GM18867 (cell line): Measurements from ENCODE around the gene AVEN.
A peak's percentile ranks its signal among the peaks of the same experiment; 100 is the strongest.

Source experiments
- ATAC-seq: cut with Tn5 transposase; IDR thresholded peaks from one replicate; pipeline ENCODE4 v1.9.1; 2021; ENCODE audit warnings: mild to moderate bottlenecking, moderate library complexity; ENCODE audit not compliant: unreplicated experiment

The AVEN gene

DNA sequence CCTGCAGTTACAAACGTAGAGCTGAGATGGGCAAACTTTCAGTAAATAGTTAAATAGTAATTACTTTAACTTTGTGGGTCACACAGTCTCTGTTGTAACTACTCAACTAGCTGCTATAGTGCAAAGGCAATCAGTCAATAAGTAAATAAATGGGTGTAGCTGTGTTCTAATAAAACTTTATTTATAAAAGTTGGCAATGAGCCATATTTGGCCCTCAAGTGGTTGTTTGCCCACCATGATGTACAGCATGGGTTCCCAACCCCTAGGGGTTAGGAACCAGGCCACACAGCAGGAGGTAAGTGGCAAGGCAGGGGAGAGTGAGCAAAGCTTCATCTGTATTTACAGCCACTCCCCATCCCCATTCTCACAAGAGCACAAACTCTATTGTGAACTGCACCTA lies 115.6 kb downstream of the AVEN start:
- no peak for ATAC-seq

DNA sequence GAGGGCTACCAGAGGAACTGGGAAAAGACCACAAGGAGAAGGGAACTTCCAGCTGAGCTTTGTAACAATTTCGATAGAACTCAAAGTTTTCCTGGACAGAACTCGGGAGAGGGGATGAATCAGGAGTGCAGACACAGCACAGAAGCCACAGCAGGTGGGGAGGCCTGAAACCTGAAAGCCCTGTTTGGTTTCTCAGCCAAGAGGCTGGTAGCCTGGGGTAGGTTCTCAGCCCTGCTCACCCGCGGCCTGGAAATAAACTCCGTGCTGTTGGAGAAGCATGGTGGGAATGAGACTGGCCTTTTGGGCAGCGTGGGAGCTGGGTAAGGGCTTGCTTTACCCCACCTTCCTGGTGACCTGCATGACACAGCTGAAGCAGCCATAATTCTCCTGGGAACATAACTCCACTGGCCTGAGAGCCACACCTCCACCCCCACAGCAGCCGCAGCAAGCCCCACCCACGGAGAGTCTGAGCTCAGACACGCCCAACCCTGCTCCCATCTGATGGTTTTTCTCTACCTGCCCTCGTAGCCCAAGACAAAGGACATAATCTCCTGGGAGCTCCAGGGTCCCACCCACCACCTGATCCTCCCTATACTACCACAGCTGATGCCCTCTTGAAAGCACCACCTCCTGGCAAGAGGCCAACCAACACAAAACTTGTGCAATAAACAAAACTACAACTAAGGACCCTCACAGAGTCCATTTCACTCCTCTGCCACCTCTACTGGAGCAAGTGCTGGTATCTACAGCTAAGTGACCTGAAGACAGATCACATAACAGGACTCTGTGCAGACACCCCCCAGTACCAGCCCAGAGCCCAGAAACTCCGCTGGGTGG lies 123.2 kb downstream of the AVEN start:
- ATAC-seq: peak; percentile 82

DNA sequence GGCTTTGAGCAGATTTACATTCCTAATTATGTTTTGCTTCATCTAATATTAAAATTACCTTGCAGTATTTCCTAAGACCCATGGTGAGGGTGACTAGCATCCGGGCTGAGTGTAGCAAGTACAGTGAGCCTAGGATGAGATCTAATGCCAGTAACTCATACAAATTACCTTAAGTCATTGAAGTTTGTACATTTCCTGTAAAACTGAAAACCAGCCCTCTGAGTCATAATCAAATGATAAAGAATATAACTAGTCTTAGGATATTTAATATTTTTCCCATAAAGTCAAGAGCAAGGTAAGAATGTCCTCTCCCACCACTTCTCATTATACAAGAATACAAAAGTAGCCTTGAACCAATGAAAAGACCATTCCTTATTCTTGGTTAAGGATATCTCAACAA lies 125.5 kb downstream of the AVEN start:
- no peak for ATAC-seq

DNA sequence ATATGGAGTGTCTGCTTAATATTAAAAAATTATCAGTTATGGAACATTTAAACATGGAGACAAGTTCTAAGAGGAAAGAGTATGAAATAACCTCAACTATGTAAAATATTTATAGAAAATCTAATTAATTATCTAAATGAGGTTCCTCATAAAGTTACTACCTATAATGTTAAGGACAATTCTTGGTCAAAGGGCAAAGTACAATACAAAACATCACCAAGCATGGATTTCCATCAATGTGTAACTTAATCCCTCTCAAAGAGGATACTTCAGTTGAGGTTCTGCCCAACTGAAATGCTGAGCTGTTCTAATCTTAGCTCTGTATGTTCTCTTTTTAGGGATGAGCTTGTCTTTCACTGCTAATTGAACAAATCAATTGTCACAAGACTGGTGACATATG lies 126.7 kb downstream of the AVEN start:
- ATAC-seq: no peak

DNA sequence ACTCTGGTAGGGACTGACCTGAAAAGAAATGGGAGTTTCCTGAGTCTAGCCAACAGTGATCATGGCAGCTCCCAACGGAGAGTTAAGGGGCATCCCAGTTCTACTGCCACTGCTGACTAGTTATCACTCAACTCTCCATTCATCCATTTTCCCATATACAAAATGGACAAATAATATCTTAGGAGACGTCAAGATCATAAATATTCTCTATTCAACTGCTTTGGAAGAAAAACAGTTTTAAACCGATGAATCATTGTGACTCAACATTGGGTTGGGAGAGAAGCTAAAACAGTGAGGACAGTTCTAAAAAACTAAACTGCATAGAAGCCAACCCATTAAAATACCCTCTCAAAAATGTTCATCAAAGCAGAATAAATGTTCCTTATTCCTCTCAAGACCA lies 128.3 kb downstream of the AVEN start:
- ATAC-seq: no peak

DNA sequence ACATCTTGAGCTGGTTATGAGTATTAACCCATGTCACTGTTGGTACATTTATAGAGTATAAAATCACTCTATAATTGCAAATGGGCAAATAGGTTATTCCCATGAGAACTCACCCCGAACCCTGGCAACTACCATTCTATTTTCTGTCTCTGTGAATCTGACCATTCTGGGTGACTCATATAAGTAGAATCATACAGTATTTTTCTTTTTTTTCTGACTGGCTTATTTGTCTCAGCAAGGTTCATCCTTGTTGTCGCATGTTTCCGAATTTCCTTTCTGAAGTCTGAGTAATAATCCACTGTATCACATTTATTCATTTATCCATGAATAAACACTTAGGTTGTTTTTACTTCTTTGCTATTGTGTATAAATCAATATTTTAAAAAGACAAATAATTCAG lies 130.6 kb downstream of the AVEN start:
- ATAC-seq: no peak

DNA sequence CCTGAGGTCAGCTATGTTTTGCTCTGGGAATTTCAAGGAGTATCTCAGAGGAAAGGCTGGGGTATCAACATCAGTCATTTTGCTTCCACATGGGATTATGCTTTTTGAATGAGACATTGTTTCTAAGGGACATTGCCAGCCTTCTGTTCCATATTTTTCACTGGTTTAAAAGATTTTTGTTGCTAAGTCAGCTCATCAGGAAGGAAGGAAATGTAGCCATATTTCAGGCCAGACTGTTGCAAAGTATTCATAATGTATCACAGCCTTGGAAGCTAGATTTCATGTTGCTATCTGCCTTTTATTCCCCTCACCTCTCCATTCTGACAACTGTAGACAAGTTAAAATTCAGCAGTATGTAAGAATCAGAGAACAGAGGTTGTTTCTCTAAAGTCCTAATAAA lies 131.7 kb downstream of the AVEN start:
- ATAC-seq: no peak

DNA sequence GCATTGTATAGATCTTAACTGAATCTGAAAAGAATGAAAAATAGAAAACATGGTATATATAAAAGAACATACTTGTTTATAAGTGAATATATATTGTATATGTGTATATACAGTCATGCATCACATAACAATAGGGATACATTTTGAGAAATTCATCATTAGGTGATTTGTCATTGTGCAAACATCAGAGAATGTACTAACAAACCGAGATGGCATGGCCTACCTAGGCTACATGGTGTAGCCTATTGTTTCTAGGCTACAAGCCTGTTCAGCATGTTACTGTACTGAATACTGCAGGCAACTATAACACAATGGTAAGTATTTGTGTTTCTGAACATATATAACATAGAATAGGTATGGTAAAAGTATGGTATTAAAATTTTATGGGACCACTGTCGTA lies 135.3 kb downstream of the AVEN start:
- ATAC-seq: no peak

DNA sequence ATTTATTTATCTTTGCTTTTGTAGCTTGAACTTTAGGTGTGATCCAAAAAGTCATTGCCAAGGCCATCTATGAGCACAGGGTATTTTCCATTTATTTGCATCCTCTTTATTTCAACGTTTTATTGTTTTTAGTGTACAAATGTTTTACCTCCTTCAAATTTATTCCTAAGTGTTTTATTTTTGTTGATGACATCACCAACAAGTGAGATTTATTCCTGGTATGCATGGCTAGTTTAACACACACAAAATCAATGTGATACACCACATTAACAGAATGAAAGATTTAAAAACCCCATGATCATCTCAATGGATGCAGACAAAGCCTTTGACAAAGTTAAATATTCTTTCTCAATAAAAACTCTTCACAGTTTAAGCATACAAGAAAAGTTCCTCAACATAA lies 137.0 kb downstream of the AVEN start:
- no peak for ATAC-seq

DNA sequence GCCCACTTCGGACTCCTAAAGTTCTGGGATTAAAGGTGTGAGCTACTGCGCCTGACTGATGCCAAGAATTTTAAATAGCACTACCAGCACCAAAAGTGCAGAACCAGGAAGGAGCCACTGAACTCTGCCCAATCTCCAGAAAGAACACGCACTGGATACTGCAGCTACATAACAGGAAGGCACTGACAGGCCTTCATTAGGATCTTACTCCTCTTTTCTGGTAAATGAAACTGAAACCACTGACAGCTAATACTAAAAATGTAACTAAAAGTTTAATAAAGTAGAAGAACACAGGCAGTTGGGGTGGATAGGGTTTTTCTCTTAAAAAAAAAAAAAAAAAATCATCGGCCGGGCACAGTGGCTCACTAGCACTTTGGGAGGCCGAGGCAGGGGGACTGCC lies 144.8 kb downstream of the AVEN start:
- ATAC-seq: peak; percentile 80

DNA sequence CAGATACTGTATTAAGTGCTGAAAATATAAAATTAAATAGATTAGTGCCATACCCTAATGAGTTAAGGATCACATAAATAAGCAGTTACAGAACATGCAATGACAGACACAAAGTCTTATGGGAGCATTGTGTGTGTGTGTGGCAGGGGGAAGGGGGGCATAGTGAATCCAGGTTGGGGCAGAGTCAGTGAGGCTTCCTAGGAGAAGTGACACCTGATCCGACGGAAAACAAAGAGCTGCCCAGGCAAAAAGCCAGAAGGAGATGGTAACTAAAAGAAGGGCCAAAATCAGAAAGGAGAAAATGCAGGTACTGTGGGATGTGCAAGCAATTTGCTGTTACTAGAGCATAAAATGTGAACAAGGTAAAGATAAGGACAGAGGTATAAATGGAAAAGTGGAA lies 150.8 kb downstream of the AVEN start:
- no peak for ATAC-seq

DNA sequence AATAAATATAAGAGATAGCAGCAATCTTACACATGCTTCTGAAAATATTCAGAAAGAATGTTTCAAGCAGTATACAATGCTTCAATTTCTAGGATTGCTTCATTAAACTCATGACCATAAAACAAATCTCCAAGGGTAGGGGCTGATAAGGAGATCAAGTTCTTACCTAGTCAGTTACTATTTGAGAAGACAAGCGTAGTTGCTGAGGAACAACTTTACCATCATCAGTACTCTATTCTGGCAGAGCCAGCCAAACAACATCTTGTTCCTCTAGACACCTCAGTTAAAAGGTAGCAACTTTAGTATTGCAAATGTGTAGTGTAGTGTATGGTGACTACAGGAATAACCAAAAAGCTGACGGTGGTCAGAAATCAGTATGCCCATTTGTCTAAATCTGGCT lies 156.1 kb downstream of the AVEN start:
- no peak for ATAC-seq

DNA sequence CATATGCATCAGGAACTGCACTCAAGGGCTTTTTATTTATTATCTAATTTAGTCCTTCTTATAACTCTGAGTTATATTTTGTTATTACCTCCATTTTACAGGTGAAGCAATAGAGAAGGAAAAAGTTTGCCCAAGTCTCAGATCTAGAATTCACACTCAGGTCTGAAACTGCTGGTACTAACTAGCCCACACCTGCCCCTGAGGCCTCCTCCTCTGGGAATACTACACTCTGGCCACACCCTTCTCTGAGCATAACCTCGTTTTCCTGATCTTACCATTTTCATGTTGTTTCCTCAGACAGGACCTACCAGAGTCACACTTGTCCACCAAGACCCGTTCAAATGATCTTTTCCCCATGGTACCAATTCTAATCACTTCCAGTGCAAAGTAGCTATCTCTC lies 164.8 kb downstream of the AVEN start:
- no peak for ATAC-seq

DNA sequence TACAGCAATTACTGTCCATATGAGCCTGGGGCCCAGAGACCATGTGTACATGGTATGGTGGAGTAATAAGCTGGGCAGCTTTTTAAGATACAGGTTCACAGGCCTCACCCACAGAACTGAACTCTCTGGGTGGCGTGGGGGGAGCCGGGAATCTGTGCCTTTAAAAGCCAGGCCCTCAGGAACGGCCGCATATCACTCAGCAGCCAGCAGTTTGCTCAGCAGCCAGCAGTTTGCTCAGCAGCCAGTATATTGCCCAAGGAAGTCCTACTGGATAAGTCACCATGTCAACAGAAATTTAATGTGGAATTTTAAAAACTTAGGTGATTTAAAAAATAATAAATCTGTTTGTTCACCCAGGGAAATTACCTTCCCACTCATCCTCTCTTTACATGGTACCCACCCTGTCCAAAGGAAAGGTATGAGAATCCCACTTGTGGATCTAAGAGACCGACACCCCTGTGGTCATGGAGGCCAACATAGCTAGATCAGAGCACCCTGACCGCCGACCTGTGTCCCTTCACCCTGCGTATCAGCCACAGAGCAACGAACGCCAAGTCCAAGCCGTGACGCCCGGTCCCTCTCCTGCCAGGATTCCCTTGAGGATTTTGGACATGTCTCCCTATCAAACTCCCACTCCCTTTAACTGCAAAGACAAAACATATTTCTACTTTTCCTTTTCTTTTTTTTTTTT lies 166.4 kb downstream of the AVEN start:
- ATAC-seq: no peak

DNA sequence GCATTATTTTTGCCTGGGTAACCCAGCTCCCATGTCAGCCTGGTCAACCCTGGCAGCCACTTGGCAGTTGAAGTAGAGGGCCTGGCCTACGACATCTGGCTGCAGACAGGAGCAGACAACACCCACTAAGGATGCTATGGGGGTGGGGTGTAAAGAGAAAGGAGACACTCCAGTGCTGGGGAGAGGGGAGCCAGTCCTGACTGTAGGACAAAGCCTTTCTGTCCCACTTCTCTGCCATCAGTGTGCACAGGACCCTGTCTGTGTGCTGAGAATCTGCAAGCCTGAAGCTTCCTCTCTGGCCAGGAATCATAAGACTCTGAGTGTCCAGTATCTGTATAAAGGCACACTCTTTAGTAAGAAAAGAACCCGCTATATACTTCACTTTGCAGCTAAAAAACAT lies 167.0 kb downstream of the AVEN start:
- no peak for ATAC-seq

DNA sequence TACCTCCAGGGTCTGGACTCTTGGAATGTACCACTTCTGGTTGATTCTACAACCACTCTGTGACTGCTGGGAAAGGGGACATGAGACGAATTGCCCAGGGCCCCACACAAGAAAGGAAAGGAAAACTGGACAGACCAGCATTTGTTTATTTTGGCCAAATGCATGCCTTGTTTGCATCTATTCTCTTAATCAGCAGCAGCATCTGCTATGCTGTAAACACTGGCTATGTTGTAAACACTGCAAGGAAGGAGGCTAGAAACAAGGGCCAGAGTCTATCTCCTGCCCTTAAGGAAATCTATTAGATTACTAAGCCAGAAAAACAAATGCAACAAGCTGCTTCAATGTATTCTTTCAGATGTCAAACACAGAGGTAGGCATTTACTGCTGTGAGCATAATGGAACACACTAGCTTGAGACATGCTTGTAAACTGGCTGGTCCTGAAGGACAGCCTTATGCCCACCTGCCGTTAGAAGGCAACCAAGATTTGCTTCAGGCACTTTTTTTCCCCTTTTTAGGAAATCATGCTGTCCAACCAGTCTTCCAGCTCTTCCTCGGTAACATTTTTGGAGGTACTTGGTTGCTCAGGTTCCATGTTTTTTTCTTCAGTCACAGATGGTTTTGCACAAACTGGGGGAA lies 172.8 kb downstream of the AVEN start:
- no peak for ATAC-seq

DNA sequence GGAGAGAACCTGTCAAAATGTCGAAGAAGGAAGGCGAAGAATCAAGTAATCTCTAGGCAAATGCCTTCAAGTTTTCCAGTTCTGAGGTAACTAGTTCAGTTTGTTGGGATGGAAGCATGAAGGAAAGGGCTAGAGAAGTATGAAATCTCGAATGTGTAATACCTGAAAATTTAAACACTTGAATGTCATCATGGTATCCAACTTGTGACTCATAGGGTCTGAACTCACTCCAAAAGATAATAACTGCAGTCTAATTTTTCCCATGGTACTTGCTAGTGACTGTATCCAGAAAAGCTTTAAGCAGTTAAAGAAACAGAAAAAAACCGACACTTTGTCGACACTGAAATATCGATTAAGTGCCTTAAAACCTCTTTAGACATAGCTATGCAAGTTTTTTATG lies 173.6 kb downstream of the AVEN start:
- no peak for ATAC-seq

DNA sequence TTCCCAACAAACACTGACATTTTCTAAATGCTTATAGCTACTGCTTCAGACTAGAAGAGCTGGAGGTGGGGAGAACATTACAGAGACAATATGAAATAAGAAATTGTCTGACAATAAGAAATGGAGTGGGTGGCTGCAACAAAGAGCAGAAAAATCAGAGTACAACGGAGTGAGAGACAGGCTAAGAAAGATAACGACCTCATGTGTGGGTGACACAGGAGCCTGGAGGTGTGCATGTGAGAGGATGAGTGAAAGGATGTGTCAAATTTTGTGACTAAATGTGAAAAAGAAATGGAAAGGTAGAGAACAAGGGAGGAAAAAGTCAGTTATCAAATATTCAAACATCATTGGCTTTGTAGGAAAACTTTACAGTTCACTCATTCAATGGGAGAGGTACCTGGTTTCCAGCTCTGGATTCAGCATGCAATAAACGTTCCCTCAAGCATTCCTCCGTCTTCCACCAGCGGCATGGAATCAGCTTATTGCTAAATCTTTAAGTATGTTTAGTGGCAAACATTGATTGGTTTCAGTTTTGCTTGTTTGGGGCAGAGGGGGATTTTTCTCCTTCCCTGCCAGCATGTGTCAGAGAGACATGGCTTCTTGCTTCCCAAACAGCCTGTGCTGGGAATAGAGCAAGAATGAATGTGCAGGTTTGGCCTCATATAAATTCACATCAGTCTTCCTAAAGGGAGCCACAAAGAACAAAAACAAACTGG lies 174.5 kb downstream of the AVEN start:
- ATAC-seq: no peak

DNA sequence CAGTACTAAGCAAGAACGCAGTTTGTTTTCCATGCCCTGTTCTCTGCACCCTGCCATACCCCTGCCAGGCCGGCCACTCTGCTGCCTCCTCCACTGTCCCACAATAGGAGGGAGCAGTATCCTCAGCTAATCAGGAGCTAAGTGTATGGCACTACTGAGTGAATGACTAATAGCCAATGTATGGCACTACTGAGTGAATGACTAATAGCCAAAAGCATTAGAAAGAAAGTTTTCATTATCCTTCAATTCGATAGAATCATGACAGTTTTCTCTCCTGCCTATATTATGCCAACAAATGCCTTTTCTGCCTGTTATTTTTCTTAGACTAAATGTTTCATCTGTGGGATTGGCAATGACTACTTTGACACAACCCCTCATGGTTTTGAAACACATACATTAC lies 178.2 kb downstream of the AVEN start:
- no peak for ATAC-seq

DNA sequence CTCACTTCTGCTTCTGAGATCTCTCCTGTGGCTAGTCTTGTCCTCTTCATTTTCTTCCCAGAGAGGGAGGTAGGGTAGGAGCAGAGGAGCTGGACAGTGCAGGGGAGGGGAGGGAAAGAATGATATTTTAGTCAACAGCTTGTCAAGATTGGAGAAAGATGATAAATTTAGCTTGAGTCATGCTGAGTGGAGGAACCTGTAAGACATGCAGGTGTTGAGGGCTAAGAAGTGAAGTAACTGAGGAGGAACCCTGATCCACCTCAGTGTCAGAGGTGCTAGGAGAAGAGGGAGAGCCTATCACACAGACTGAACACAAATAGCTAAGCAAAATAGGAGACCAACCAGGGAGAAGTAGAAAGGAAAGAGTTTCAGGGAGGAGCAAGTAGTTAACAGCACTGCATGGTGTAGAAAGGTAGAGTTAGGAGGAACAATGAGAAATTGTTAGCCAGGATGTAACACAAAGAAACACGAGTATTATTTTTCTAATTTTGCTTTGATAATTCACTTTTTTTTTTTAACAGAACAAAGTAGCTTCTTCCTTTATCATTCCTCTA lies 178.9 kb downstream of the AVEN start:
- no peak for ATAC-seq

DNA sequence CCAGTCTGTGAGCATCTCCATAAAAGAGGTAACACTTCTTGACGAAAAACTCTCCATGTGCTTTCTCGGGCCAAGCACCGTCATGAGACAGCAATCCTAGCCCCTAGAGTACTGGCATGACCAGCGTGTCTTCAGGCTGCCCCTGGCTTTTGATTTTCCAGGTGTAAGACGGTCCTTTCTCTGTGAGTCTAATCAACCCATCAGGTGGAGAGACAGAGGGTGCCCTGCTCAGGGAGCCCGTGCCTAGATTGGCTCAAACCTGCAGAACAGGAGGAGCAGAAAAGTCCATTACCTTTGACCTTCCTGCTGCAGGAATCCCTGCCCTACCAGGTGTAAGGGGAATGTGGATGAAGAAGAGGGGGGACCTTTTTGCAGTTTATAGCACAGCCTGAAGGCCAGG lies 180.2 kb downstream of the AVEN start:
- ATAC-seq: no peak
